Fibroblast of skin of scalp (primary cell): ENCODE measurements around the gene DOK4.

ENCODE experiments used
- DNase-seq: peaks from one replicate; pipeline ENCODE4 v3.0.0-alpha.2; 2013

Gene DOK4

DNA sequence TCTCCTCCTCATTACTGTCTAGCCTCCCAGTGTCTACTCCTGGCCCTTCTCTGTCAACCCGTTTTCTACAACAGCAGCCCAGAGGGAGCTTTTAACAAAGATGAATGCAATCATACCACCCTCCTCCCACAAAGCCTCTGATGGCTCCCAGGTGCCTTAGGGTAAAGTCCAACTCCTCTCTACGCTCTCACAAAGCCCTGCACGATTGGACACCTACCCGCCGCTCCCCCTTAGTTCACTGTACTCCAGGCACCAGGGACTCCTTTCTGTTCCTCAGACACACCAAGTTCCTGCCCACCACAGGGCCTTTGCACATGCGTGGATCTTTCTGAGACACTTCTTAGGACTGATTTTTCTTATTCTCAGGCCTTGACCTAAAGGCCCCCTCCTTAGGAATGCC lies 32.6 kb upstream of the DOK4 start:
- DNase-seq: no peak

DNA sequence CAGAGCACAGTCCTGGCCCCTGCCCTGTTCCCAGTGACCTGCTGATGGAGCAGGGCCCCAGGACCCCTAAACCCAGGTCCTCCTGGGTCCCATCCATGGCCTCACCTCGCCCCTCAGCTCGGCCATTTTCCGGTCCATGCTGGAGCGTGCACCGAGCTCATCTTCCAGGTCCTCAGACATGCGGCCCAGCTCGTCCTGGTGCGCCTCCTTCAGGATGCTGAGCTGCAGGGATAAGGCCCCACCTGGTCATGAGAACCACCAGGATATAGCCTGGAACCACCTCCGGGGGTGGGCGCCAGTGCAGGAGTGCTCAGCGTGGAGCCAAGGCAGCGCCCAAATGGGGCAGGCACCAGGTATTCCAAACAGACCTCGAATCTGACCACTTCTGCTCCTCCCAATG lies 32.2 kb upstream of the DOK4 start:
- no peak for DNase-seq

DNA sequence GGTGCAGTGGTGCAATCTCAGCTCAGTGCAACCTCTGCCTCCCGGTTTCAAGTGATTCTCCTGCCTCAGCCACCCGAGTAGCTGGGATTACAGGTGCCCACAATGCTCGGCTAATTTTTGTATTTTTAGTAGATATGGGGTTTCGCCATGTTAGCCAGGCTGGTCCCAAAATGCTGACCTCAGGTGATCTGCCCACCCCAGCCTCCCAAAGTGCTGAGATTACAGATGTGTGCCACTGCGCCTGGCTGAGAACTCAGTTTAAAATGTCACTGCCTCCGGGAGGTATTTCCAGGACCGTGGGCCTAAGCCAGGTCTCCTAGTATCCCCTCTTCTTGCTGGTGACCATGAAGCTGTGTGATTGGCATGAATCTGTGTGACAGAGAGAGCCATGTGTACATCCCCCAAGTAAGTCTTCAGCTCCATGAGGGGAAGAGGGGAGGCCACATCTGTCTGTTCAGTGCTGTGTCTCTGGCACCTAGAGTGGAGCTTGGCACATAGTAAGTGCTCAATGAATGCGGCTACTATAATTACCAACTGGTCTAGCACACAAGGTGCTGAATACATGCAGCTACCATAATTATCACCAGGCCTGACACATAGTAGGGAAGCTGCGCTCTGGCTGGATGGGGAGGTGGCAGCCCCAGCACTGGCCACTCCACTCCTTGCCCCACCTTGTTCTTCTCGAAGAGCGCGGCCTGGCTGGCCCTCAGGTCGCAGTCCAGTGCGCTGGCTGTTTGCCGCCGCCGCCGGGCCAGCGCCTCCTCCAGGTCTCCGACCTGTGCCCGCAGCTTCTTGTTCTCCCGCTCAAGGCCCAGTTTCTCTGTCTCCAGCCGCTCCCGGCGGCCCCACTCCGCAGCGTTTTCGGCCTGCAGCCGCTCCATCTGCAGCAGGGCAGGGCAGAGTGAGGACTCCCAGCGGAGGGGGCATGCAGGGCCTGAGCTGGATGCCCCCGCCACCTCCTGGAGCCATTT lies 31.4 kb upstream of the DOK4 start:
- no peak for DNase-seq

DNA sequence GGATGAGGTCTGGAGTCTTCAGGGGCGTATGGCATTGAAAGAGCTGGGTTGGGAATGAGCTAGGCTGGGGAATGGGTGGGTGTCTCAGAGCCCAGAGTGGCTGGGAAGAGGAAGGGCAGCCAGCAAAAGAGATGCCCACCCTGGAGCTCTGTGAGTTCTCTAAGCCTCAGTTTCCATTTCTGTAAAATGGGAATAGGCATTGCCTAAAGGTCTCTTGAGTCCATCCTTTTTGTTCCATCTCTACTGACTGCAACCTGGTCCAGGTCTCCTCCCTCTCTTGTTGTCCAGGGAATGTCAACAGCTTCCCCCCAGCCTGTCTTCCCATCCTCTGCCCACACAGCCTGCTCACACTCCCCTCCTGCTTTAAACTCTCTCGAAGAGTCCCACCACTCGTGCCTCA lies 30.5 kb upstream of the DOK4 start:
- DNase-seq: no peak

DNA sequence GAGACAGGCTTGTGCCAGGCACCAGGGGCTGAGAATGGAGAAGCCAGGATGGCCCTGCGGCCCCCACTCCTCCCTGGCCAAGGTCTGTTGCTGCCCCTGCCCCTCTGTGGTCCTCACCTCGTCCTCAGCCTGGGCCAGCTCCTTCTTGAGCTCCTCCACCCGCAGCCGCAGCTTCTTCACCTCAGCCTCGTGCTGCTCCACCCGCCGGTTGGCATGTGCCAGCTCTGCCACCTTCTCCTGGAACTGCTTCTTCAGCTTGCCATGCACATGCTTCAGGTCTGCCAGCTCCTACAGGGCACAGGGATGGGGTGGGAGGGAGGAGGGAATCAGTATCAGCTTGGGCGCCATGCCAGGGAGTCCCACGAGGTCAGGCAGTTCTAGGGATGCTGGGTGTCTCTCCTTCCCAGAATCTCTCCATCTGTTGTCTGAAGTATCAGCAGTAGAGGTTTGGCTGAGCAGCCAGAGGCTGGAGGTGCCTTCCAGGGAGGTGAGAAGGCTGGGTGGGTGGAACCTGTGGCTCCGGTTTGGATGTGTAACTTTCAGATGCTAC lies 30.0 kb upstream of the DOK4 start:
- no peak for DNase-seq

DNA sequence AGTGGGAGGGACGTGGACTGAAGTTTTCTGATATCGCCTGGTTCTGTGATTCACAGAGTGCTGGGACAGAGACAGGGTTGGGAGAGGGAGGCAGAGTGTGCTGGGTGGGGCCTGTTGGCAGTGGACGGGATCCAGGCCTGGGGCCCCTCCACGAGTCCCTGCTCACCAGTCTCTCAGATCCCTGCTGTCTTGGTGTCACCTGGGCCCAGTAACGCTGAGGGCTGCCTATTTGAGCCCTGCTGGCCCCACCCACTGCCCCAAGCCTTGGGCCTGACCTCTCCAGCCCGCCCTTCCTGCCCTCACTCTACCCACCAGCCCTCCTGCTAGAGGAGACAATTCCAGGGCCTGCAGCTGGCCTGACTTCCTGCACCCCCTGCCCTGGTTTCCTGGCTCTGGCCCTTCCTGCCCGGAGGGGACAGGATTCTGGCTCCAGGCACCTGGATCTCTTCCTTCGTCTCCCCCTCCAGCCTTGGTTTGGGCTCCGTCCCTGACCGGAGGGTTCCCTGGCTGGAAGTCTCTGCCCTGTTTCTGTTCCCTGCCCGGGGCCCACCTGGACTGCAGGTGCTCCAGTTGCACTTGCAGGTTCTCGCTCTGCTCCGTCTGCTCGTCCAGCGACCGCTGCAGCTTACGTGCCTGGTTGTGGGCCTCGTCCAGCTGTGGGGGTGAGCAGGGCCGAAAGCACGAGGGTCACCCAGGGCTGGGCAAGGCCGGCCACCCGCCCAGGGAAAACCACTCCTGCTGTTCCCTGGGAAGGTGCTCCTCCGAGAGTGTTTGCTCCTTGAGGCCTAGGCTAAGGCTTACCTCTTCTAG lies 28.7 kb upstream of the DOK4 start:
- DNase-seq: no peak

DNA sequence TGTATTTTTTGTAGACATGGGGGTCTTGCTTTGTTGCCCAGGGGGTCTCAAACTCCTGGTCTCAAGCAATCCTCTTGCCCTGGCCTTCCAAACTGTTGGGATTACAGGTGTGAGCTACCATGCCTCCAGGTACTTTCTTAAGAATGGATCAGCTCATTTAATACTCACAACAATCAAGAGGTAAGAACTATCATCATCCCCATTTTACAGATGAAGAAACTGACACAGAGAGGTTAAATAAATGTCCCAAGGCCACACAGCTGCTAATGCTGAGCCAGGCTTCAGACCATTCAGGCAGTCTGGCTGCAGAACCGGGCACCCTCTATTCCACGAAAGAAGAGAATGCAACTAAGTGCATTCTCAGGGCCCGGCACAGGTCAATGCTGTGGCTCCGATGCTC lies 28.1 kb upstream of the DOK4 start:
- DNase-seq: no peak

DNA sequence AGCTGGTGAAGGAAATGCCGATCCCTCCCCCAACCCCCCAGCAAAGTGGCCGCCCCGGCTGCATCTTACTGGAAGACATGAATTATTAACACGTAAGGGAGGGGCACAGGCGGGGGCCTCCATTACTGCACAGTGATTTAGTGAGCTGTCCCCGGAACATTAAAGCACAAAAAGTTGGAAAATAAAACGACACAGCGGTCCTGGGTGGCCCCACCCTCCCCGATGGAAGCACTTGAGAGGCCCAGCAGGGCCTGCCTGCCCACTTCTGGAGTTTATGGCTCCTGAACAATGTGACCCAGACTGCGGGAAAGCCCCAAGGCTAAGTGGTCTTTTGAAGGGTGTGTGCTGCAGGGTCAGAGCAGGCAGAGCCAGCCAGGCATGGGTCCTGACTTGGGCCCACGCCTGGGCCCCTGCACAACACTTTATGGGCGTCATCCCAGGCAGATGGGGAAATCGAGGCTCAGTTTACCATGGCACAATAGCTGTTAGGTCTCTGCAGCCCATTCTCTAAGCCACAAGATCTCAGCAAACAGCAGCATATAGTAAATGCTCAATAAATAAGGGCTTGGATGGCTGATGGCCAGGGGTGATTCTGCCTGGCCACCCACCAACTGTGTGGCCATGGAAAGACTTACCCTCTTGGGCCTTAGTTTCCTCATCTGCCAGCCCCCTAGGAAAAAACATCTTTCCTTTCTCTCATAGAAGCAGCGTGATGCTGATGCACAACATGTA lies 27.2 kb upstream of the DOK4 start:
- DNase-seq: no peak

DNA sequence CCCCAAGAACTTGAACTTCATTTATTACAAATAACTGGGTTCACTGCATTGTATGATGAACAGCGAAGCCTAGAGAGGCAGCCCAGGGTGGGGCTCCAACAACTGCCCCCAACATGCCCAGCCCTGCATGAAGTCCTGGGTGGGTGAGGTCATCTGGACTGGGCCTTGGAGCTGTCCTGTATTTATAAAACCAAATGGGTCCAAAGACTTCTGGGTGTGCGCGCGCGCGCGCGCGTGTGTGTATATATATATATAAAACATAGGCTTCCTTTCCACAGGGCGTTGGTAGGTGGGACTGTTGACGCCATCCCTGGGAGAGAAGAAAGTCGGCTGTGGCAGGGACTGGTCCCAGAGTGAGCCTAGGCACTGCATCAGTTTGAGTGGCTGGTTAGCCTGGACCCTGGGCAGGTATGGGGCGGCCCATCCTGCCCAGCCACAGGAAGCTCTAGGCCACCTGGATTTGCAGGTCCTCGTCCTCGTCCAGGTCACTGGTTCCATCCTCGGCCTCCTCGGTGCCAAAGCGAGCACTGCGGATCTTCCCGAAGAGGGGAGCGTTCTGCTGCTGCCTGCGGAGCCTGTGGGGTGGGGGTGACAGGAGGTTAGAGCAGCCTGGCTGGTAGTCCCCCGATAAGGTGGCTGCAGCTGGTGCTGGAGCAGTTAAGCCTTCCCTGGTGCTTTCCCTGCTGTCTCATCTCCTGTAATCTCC lies 26.2 kb upstream of the DOK4 start:
- DNase-seq: no peak

DNA sequence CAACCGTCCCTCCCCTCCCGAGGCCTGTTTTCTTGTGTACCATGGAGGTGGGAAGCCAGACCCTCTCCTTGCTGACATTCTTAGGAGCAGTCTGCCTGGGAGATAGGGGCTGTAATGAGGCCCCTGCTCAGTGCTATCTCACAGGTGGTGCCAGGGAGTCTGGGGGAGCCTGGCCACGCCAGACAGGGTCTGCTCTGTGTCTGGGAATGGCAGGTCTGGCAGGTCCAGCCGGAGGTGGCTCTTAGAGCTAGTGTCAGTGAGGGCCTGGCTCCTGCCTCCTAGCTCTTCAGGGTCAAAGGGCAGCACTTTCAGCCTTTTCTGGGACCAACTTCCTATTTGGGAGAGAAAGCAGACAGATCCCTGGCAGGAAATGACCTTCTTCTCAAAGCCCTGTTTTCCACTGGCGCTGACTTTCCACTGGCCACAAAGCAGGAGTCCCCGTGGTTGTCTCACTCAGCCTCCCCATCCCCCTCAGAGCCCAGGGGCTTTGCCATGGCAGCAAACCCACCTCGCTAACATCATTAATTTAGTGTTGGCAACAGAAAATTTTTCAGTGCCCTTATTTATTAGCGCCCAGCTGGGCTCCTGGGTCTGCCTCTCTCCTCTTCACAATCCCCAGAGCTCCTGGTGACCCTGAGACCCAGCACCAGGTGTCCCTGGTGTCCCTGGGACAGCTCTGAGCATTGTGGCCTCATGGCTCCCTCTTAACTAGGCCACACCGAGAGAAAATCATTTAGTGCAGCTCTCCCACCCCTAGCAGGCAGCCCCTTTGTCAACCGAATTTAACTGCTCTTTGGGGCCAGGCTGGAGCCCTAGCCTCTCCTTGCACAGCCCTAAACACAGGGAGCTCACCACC lies 24.0 kb upstream of the DOK4 start:
- no peak for DNase-seq

DNA sequence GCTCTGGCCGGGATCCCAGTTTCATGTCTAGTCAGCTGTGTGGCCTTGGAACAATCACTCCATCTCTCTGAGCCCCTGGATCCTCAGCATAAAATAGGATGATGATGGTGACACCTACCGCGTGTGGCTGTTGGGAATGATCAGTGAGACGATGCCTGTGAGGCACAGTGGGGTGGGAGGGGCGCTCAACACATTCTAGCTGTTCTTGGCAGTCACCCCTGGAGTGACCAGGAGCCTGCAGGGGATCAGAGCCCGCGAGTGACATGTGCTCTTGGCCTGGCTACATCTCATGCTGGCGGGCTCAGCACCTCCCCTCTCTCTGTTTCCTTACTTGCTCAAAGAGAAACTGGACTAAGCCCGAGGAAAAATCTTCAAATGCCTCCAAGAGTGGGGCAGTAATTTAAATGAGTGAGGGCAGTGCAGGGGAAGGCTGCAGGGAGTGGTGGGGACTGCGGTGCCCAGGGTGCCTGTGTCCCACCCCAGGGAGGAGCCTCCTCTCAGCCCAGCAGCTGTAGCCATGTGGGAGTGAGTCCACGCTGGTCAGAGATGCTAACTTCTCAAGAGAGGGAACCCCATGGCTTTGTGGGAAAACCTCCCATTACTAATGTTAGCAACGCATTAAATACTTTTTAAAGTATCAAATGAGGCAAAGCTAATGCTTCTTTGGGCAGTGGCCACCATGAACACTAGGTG lies 23.1 kb upstream of the DOK4 start:
- no peak for DNase-seq

DNA sequence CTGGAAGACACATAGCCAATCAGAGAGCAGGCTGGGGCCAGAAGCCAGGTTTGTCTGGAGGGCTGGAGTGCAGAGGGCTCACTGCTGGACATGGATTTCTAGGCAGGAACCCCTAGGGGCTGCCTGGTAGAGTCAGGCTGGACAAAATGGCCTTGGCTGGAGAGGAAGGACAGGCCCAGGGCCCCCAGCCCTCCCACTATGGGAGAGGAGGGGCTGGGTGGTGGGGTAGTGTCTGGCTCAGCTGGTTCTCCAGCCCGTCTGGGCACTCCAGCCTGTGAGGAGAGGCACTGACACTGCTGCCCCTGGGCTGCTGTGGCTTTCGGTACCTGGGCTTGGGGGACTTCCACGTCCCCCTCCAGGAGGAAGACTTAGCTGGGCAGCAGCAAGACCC lies 21.7 kb upstream of the DOK4 start:
- no peak for DNase-seq

DNA sequence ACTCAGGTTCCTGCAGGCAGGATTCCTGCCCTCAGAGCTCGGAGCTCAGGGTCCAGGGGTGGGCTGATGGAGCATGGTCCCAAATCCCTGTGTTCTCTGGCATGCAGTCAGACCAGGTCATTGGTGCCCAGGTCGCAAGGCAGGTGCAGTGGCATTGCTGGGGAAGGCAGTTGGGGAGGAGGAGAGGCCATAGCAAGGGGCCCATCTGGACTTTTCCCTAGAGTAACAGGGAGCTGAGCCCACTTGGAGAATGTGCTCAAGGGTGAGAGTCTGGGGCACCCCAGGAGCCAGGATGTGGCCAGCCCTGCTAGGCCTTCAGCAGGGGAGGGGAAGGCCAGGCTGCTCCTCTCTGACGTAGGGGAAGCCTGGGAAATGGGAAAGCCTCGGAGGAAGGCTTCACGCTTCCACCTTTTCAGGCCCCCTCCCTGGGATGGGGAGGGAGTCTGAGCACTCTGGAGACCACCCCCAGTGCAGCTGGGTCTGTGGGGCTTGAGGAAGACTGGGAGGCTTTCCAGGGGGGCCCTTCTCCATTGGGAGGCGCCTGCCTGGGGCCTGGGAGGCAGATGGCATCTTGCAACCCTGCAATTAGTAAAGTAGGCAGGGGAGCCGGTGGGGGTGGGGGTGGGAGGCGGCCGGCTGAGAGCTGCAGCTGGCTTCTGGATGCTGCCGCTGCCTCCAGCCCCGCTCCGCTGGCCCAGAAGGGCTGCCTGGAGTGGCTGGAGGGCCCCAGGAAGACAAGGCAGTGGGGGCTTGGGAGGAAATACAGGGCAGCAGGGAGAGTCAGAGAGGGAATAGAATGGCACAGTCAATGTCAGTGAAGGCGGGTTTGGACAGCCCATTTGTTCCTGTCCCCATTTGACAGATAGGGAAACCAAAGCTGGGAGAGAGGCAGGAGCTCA lies 21.1 kb upstream of the DOK4 start:
- DNase-seq: no peak

DNA sequence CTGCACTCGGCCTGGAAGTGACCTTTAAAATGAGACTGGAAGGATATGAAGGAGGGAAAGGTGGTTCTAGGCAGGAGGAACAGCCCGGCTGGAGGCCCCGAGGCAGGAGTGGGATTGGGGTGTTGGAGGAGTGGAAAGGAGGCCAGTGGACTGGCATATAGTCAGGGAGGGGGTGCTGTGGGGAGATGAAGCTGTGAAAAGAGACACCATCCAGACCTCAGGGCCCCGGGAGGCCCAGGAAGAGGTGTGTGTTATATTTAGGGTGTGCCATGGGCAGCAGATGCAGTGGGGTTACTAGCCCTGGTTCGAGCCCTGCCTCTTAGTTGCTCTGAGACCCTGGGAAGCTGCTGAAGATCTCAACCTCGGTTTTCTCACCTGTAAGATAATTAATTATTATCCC lies 18.9 kb upstream of the DOK4 start:
- no peak for DNase-seq

DNA sequence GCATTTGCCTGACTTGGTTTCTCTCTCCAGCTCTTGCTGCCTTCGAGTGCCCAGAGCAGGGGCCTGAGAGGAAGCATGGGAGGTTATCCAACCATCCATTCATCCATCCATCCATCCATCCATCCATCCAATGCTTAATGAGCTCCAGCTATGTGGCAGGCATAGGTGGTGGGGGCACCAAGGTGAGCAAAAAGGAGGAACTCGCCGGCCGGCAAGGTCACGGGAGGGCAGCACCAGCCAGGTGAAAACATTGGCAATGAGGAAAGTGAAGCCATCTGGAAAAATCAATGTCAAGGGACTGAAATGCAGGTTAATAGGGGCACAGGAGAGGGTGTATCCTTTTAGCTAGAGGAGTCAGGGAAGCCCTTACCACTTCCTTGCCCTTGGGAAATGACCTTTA lies 18.2 kb upstream of the DOK4 start:
- no peak for DNase-seq

DNA sequence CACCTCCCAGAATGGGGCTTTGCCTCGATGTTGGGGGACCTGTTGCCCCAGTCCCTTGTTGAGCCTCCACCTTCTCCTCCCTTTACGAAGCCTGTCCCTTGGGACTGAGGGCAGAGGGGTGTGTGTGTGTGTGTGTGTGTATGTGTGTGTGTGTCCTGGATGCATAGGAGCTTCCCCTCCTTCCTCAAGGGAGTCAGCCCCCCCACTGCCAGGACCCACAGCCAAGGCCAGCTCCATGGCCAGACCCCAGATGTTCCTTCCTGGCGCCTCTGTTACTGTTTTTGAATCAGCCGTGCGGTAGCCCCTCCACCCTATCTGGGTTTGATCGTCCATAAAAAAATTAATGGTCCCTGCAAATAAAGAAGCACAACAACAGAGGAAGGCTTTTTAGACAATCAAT lies 17.7 kb upstream of the DOK4 start:
- no peak for DNase-seq

DNA sequence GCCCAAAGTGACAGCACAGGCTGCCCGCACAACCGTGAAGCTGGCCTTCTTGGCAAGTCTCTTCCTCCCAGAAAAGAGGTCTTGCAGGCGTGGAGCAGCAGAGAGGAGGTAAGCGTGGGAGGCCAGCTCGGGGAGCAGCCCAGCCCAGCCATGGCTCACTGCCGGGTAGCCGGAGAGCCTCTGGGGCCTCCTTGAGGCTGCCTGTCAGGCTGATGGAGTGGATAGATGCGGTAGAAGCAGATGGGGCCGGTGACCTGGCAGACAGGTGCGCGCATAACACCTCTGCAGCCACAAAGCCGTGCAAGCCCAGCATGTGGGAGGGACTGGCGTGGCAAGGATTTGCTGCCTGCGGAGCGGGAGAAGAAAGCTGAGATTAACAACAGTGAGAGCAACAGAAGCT lies 17.1 kb upstream of the DOK4 start:
- DNase-seq: no peak

DNA sequence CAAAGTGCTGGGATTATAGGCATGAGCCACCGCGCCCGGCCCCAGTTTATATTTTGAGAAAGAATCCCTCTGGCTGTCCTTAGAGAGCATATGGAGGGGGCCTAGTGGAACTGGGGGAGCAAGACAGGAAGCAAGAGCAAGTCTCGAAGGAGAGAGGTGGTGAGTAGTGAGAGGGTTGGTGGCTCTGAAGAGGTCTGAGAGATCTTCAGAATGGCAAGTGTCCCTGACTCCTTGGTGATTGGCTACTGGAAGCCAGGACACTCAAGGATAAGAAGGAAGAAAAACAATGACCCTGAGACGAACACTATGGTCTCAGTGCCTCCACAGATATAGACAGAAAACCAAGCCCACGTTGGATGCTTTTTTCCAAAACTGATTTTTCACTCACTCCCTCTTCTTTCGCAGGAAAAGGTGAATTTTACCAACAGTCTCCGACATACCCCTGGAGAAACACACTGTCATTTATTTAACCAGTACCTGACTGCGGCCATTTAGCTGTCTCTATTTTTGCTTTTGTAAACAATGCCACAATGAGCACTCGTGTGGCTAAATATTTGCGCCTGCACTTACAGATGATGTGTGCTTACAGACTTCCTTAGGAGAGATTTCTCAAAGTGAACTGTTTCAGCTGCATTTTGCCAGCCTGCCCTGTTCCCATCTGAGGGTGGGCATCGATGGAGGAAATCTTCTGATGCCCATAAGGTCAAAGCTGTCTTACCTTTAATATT lies 15.9 kb upstream of the DOK4 start:
- DNase-seq: no peak

DNA sequence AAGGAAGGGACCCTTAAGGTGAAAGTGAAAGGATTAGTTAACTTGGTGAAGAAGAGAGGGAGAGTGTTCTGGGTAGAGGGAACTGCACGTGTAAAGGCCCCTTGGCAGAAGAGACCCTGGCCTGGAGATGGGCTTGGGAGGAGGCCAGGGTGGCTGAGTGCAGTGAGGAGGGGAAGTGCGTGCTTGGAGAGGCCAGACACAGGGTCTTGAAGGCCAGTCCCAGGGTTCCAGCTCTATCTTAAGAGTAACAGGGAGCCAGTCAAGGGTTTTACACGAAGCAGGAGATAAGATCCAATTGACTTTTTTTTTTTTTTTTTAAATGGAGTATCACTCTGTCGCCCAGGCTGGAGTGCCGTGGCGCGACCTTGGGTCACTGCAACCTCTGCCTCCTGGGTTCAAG lies 15.2 kb upstream of the DOK4 start:
- DNase-seq: no peak
